Small intestine (tissue), 7 donors: ENCODE data around the gene RUBCNL. TPM values are rescaled to one million over a fixed set of nuclear protein-coding genes. Genes with fewer than 3 reads are reported as not detected.

ENCODE experiments used
- DNase-seq, 2 donors: peaks; one replicate each; pipeline versions ENCODE4 v3.0.0 to v3.0.0-alpha.2; 2013
- FAIRE-seq: peaks from 2 replicates; lab custom pipeline; 2012; peaks lifted over from hg19 to GRCh38; lab: Jason Lieb, UNC
- H3K27ac ChIP-seq, 3 donors: one replicate each; pipeline ENCODE4 v1.5.1; 2013; ENCODE audit warnings: low read length in 2 of 3, mild to moderate bottlenecking in 2 of 3, control low read depth in 1 of 3, inconsistent platforms in 1 of 3, low read depth in 1 of 3, moderate library complexity in 1 of 3
- H3K27me3 ChIP-seq, 3 donors: one replicate each; pipeline ENCODE4 v1.6.1; 2013; ENCODE audit warnings: low read length in 3 of 3, inconsistent platforms in 1 of 3; ENCODE audit not compliant: control insufficient read depth in 3 of 3, insufficient read depth in 3 of 3
- H3K36me3 ChIP-seq, 3 donors: one replicate each; pipeline ENCODE4 v1.6.1; 2013; ENCODE audit warnings: low read length in 3 of 3, inconsistent platforms in 1 of 3, low read depth in 1 of 3, mild to moderate bottlenecking in 1 of 3, moderate library complexity in 1 of 3; ENCODE audit not compliant: control insufficient read depth in 3 of 3, insufficient read depth in 2 of 3
- H3K4me1 ChIP-seq, 3 donors: one replicate each; pipeline ENCODE4 v1.6.1; 2013; ENCODE audit warnings: low read length in 2 of 3, inconsistent platforms in 1 of 3, low read depth in 1 of 3, mild to moderate bottlenecking in 1 of 3, moderate library complexity in 1 of 3; ENCODE audit not compliant: control insufficient read depth in 3 of 3, insufficient read depth in 2 of 3
- H3K4me3 ChIP-seq, 3 donors: one replicate each; pipeline ENCODE4 v1.5.1; 2013; ENCODE audit warnings: low read length in 3 of 3, control low read depth in 1 of 3, inconsistent platforms in 1 of 3, low read depth in 1 of 3, mild to moderate bottlenecking in 1 of 3, moderate library complexity in 1 of 3
- H3K9me3 ChIP-seq, 2 donors: one replicate each; pipeline ENCODE4 v1.6.1; 2013; ENCODE audit warnings: low read depth in 1 of 2, low read length in 1 of 2; ENCODE audit not compliant: control insufficient read depth in 2 of 2, insufficient read depth in 1 of 2
- WGBS, 3 donors: extraction: QIAGEN DNeasy Blood & Tissue Kit; methylation state at CpG; one replicate each; pipeline ENCODE4 v1.1.7; 2013; 5-methylcytosine and 5-hydroxymethylcytosine counted together
- polyA plus RNA-seq, 4 donors: library from polyadenylated mRNA; stranded (reverse) in 3 of 4; unstranded in 1 of 4; fragments of 200-250 nt in 3 of 4; fragments of 120-200 nt in 1 of 4; gene quantifications; one replicate each; pipeline versions ENCODE4 v1.2.1 to v1.2.3, GENCODE V29; 2013
- donor health status: healthy with polysubstance abuse.
- donor health status: control.
- donor health status: control.
- donor health status: Bipolar disorder and iron deficiency.
- donor health status: healthy.

RUBCNL gene
- polyA plus RNA-seq, 4 donors: 0.67 to 6.2 (median 3.2) TPM

DNA sequence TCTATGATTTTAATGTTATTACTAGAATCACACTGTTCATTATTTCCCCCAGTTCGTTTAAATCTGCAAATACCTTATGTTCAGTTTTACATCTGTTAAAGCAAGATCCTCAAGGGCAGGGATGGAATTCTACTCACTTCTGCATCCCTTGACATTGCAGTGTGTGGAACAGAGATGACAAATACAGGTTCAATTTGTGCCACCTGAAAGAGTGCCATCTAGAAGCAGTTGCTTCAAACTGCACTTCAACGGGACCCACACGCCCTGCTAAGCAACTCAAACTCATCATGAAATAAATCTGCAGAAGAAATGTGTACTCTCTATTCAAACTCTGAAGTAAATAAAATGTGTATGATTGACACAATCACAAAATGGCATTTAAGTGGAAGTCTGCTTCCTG lies 44.5 kb downstream of the RUBCNL start:
- DNase-seq: no peak
- 61 to 69% (median 62%) methylated on average over 3 of the region's 3 CpGs for WGBS, 3 donors
- Histone ChIP-seq H3K4me3 (no peak overlapping the region), H3K4me1 (peaks cover 0 to 2% (median 0%) of the 10 kb centered on the region in 3 donors), H3K9me3 (no peaks in the 10 kb centered on the region), H3K36me3 (no peaks in the 10 kb centered on the region), H3K27me3 (no peaks in the 10 kb centered on the region), H3K27ac (no peak overlapping the region)
- FAIRE-seq: no peak

GRCh38 chr13:46341112-46341711 lies 45.8 kb downstream of the RUBCNL start:
- Histone ChIP-seq H3K27me3 (no peaks in the 10 kb centered on the region), H3K9me3 (peaks cover 0 to 4% of the 10 kb centered on the region in 2 donors), H3K4me3 (no peak overlapping the region), H3K36me3 (no peaks in the 10 kb centered on the region), H3K27ac (no peak overlapping the region), H3K4me1 (peaks cover 0 to 5% (median 0%) of the 10 kb centered on the region in 3 donors)
- 67 to 94% (median 71%) methylated on average over 1 of the region's 1 CpG for WGBS, 3 donors
- FAIRE-seq (no peak), DNase-seq (no peak)

- WGBS, 3 donors: 98 to 100% (median 99%) methylated on average over 3 of the region's 3 CpGs
- no peak for FAIRE-seq
- Histone ChIP-seq H3K27ac (peak overlapping the region in 1 of 3 donors; percentile 33), H3K4me3 (no peak overlapping the region), H3K27me3 (no peaks in the 10 kb centered on the region), H3K9me3 (peaks cover 0 to 4% of the 10 kb centered on the region in 2 donors), H3K36me3 (no peaks in the 10 kb centered on the region), H3K4me1 (peaks cover 0 to 5% (median 0%) of the 10 kb centered on the region in 3 donors)
- no peak for DNase-seq
Measured at GRCh38 chr13:46340631-46341111, 46.4 kb downstream of the RUBCNL start.

DNA sequence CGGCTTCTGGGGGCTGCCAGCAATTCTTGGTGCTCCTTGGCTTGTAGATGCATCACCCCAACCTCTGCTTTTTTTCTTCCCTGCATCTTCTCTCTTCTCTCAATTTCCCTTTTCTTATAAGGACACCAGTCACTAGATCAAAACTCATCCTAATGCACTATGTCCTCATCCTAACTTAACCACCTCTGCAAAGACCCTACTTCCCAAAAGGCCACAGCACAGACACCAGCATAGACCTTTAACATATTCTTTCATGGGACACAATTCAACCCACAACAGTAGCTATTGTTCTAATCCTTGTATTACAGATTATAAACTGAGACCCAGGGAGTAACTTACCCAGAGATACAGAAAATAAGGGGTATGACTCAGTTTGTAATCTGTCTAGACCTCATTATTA lies 47.0 kb downstream of the RUBCNL start:
- no peak overlapping the region for H3K27ac ChIP-seq
- H3K4me1 ChIP-seq: peaks cover 0 to 5% (median 0%) of the 10 kb centered on the region in 3 donors
- H3K4me3 ChIP-seq: no peak overlapping the region
- WGBS, 3 donors: 100% methylated on average over 1 of the region's 1 CpG
- DNase-seq (no peak), FAIRE-seq (no peak)
- H3K36me3 ChIP-seq: no peaks in the 10 kb centered on the region
- peaks cover 0 to 4% of the 10 kb centered on the region in 2 donors for H3K9me3 ChIP-seq
- H3K27me3 ChIP-seq: no peaks in the 10 kb centered on the region

- peaks cover 0 to 5% (median 0%) of the 10 kb centered on the region in 3 donors for H3K4me1 ChIP-seq
- FAIRE-seq (no peak), DNase-seq (no peak)
- H3K27me3 ChIP-seq: no peaks in the 10 kb centered on the region
- WGBS, 3 donors: 66 to 70% (median 67%) methylated on average over 10 of the region's 10 CpGs
- H3K9me3 ChIP-seq: peaks cover 0 to 4% of the 10 kb centered on the region in 2 donors
- H3K4me3 ChIP-seq: no peak overlapping the region
- H3K27ac ChIP-seq: no peak overlapping the region
- H3K36me3 ChIP-seq: no peaks in the 10 kb centered on the region
Measured at GRCh38 chr13:46339035-46339666, 47.9 kb downstream of the RUBCNL start.

- FAIRE-seq (no peak), DNase-seq (peak; percentile 11 to 55)
- H3K4me3 ChIP-seq: no peak overlapping the region
- H3K27ac ChIP-seq: no peak overlapping the region
- H3K4me1 ChIP-seq: peaks cover 0 to 5% (median 0%) of the 10 kb centered on the region in 3 donors
- H3K36me3 ChIP-seq: no peaks in the 10 kb centered on the region
- WGBS, 3 donors: 27 to 67% (median 29%) methylated on average over 3 of the region's 3 CpGs
- H3K27me3 ChIP-seq: no peaks in the 10 kb centered on the region
- H3K9me3 ChIP-seq: peaks cover 0 to 4% of the 10 kb centered on the region in 2 donors
Measured at GRCh38 chr13:46337700-46338099, 49.4 kb downstream of the RUBCNL start.

DNA sequence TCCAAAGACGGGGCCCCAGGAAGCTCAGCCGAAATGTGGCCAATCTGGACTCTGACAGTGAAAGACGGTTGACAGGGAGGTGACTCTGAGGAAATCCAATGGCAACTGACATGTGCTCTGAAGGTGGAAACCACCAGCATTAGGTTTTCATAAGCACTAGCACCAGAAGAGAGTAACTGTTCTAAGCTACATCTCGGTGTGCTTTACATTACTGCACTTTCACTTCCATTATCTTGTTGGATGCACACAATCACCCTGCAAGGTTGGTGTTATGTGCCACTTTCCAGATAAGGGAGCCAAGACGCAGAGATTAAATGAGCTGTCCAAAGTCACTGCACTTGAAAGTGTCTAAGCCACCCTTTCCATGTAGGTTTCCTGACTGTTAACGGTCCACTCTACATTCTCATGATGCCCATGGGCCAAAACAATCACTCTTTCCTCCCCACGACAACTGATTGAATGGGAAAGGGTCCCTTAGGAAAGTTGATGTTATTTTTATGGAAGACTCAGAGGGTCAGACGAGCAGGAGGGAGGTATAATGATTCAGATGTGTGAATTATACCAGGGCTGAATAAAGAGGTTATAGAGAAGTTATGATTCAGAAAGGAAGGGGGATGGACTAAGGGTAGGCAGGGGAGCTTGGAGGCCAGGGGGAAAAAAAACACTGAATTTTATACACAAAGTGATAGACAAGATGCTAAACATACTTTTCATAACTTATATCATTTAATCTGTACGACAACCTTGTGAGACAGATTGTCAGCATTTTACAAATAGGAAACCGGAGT lies 52.8 kb downstream of the RUBCNL start:
- DNase-seq (no peak), FAIRE-seq (no peak)
- Histone ChIP-seq H3K27me3 (no peaks in the 10 kb centered on the region), H3K4me3 (no peak overlapping the region), H3K4me1 (peaks cover 0 to 5% (median 0%) of the 10 kb centered on the region in 3 donors), H3K9me3 (peaks cover 0 to 4% of the 10 kb centered on the region in 2 donors), H3K36me3 (no peaks in the 10 kb centered on the region), H3K27ac (no peak overlapping the region)
- WGBS, 3 donors: 73 to 79% (median 78%) methylated on average over 10 of the region's 10 CpGs

GRCh38 chr13:46332772-46333171 lies 54.3 kb downstream of the RUBCNL start:
- no peaks in the 10 kb centered on the region for H3K27me3 ChIP-seq
- 60 to 73% (median 72%) methylated on average over 5 of the region's 5 CpGs for WGBS, 3 donors
- H3K27ac ChIP-seq: no peak overlapping the region
- FAIRE-seq (no peak), DNase-seq (no peak)
- H3K9me3 ChIP-seq: peaks cover 0 to 4% of the 10 kb centered on the region in 2 donors
- H3K36me3 ChIP-seq: no peaks in the 10 kb centered on the region
- H3K4me3 ChIP-seq: no peak overlapping the region
- H3K4me1 ChIP-seq: peaks cover 0 to 5% (median 0%) of the 10 kb centered on the region in 3 donors
